SU-DHL-6 (cell line): ENCODE results near the gene FGFR2.

Experiments used
- CTCF ChIP-seq: fragments of 200-600 bp; sonication (generic); IDR thresholded peaks from one replicate; pipeline ENCODE4 v1.5.1; 2017; ENCODE audit warnings: antibody characterized with exemption, mild to moderate bottlenecking, low read length, moderate library complexity; ENCODE audit not compliant: insufficient read depth, poor library complexity, severe bottlenecking
- EZH2phosphoT487 ChIP-seq: fragments of 200-600 bp; sonication (generic), shearing (Covaris generic); conservative IDR thresholded peaks from 2 replicates; pipeline ENCODE4 v1.6.1; 2018; ENCODE audit warnings: mild to moderate bottlenecking, antibody characterized with exemption, low read length, moderate library complexity, mixed read lengths

GRCh38 chr10:121567569-121567968 is 30.7 kb downstream of the FGFR2 start:
- TF ChIP-seq CTCF (no peak), EZH2phosphoT487 (no peak)
